MCF 10A (cell line): ENCODE measurements around the gene VPS37C. TPM values are rescaled to one million over a fixed set of nuclear protein-coding genes. Genes with fewer than 3 reads are reported as not detected.

Source experiments
- BruUV-seq: library from RNA; stranded (reverse); fragments of 400-500 nt; replicated peaks from 2 replicates; lab custom pipeline; 2021; lab: Mats Ljungman, UMichigan
- CTCF ChIA-PET: fragments of 300-600 bp; sonication (Branson Sonifier 250); formaldehyde crosslinking; extraction: SDS; loops from one replicate; lab custom pipeline; 2021; ENCODE audit warnings: antibody characterized with exemption, inconsistent platforms; lab: Yijun Ruan, JAX
- POLR2A ChIA-PET: fragments of 300-600, 350-650 bp; sonication (Branson Sonifier 250); formaldehyde crosslinking; extraction: SDS; loops from one replicate; lab custom pipeline; 2020; ENCODE audit warnings: antibody characterized with exemption, inconsistent platforms; lab: Yijun Ruan, JAX
- DNase-seq: peaks from one replicate; pipeline ENCODE4 v3.0.0-alpha.2; 2018; ENCODE audit not compliant: unreplicated experiment
- H3K27ac Mint-ChIP-seq: one replicate; pipeline ENCODE4 v1.8.0; 2022; ENCODE audit warnings: mild to moderate bottlenecking, low read depth, mixed read lengths; ENCODE audit not compliant: unreplicated experiment
- H3K27me3 Mint-ChIP-seq: one replicate; pipeline ENCODE4 v1.8.0; 2022; ENCODE audit warnings: mixed read lengths; ENCODE audit not compliant: insufficient read depth, unreplicated experiment
- H3K36me3 Mint-ChIP-seq: one replicate; pipeline ENCODE4 v1.8.0; 2022; ENCODE audit warnings: mild to moderate bottlenecking, moderate library complexity, mixed read lengths; ENCODE audit not compliant: insufficient read depth, unreplicated experiment
- H3K4me1 Mint-ChIP-seq: one replicate; pipeline ENCODE4 v1.8.0; 2022; ENCODE audit warnings: mixed read lengths; ENCODE audit not compliant: insufficient read depth, unreplicated experiment
- H3K4me3 Mint-ChIP-seq: one replicate; pipeline ENCODE4 v1.8.0; 2022; ENCODE audit warnings: mild to moderate bottlenecking, moderate library complexity, mixed read lengths; ENCODE audit not compliant: unreplicated experiment
- H3K9me3 Mint-ChIP-seq: one replicate; pipeline ENCODE4 v1.8.0; 2022; ENCODE audit warnings: mixed read lengths; ENCODE audit not compliant: unreplicated experiment
- intact Hi-C: fragments of 100-400 bp; cut with micrococcal nuclease; formaldehyde crosslinking; loops from 2 replicates; pipeline ENCODE4 v1.14.1; 2022
- total RNA-seq: library from RNA; stranded (reverse); gene quantifications from 2 replicates; pipeline ENCODE4 v1.2.3, GENCODE V29; 2022
- TF ChIP-seq, protein P1 (sequence below): fragments of 200-600 bp; IDR thresholded peaks from one replicate; pipeline ENCODE4 v1.8.0; 2022; ENCODE audit warnings: antibody characterized with exemption, mild to moderate bottlenecking; ENCODE audit not compliant: unreplicated experiment

The VPS37C gene
- total RNA-seq, 1 experiment from 2014 or later: 23.3 TPM

DNA sequence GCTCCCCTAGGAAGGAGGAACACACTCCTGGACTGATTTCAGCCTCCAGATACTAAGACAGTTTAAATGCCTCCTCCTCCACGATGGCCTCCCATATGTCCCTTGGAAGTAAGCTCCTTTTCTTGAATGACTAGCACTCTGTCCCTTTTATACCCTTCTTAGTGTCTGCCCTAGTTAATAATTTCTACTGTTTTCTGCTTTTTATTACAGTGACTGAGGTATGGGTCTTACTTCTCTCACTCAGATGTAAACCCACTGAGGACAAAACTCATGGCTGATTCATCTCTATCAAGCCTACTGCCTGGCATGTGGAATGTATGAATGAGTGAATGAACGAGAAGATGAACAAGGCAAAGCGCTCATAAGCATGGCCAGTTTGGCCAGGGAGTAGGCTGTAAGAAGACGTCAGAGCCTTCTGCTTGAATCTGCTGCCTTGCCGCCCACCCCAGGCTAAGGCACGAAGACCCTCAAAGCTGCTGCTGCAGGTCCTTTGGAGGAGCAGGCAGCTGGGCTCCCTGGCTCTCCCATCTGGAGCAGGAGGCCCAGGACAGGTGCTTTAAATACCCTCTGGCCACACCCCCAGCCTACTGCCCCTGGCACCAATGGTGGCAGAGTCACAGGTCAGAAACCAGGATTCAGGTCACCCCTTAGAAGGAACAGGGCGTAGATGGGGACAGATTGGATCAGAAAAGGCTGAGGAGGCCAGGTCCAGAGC, 33.9 kb upstream of the VPS37C start:
- no peaks in the 10 kb centered on the region for H3K4me1 Mint-ChIP-seq
- ChIA-PET CTCF (interaction anchor here (1.3 to 1.4 kb wide), 2 partner anchors 8 to 364 kb away, joined by 4 to 10 read pairs; no protein-coding TSS in a partner anchor), POLR2A (no interaction called here)
- no peaks in the 10 kb centered on the region for H3K9me3 Mint-ChIP-seq
- no peak overlapping the region for H3K27ac Mint-ChIP-seq
- intact Hi-C loops: no loop called here
- no TSS peak for BruUV-seq
- H3K36me3 Mint-ChIP-seq: no peaks in the 10 kb centered on the region
- H3K4me3 Mint-ChIP-seq: no peak overlapping the region
- peaks cover 44% of the 10 kb centered on the region for H3K27me3 Mint-ChIP-seq
- DNase-seq: no peak
- TF ChIP-seq, protein P1, sequence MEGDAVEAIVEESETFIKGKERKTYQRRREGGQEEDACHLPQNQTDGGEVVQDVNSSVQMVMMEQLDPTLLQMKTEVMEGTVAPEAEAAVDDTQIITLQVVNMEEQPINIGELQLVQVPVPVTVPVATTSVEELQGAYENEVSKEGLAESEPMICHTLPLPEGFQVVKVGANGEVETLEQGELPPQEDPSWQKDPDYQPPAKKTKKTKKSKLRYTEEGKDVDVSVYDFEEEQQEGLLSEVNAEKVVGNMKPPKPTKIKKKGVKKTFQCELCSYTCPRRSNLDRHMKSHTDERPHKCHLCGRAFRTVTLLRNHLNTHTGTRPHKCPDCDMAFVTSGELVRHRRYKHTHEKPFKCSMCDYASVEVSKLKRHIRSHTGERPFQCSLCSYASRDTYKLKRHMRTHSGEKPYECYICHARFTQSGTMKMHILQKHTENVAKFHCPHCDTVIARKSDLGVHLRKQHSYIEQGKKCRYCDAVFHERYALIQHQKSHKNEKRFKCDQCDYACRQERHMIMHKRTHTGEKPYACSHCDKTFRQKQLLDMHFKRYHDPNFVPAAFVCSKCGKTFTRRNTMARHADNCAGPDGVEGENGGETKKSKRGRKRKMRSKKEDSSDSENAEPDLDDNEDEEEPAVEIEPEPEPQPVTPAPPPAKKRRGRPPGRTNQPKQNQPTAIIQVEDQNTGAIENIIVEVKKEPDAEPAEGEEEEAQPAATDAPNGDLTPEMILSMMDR: no peak

DNA sequence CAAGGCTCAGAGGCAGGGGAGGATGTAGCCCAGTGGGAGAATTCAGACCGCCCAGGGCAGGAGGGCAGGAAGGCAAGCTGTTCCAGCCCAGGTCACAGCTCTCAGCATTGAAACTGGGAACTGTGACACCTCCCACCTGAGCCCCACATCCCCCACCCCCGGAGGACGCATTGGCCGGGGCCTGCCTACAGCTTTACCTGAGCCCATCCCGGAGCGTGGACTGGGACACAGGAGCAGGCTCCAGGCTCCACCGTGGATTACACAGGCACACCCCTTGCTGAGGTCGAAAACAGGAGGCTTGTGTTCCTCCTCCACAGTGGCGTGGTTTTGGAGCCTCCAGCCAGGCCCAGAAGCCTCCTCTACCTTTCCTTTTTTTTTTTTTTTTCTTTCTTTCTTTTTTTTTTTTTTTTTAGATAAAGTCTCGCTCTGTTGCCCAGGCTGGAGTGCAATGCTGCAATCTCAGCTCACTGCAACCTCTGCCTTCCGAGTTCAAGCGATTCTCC, 33.0 kb upstream of the VPS37C start:
- Mint-ChIP-seq H3K27me3 (peaks cover 43% of the 10 kb centered on the region), H3K4me1 (no peaks in the 10 kb centered on the region), H3K4me3 (no peak overlapping the region), H3K36me3 (no peaks in the 10 kb centered on the region), H3K9me3 (no peaks in the 10 kb centered on the region), H3K27ac (no peak overlapping the region)
- ChIA-PET CTCF (no interaction called here), POLR2A (no interaction called here)
- TF ChIP-seq, protein P1: no peak
- no TSS peak for BruUV-seq
- intact Hi-C loops: no loop called here
- DNase-seq: no peak

DNA sequence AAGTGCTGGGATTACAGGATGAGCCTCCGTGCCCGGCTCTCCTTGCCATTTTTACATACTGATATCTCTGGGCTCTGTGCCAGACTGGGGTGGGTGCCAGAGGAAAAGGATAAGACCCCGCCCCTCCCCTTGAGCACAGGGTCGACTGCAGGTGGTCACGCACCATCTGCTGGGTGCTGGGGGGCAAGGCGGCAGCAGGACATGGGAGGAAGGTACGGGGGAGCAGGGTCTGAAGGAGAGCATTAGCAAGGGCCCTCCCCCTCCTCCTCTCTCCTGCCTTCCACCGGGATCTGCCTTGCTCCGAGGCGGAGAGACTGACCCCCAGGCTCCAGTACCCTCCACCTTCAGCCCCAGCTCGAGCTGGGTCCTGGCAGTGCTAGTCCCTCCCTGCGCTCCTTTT, 32.4 kb upstream of the VPS37C start:
- intact Hi-C loops: no loop called here
- ChIA-PET CTCF (no interaction called here), POLR2A (no interaction called here)
- no peaks in the 10 kb centered on the region for H3K36me3 Mint-ChIP-seq
- H3K4me1 Mint-ChIP-seq: no peaks in the 10 kb centered on the region
- no peak for DNase-seq
- peaks cover 43% of the 10 kb centered on the region for H3K27me3 Mint-ChIP-seq
- TF ChIP-seq, protein P1: no peak
- no peak overlapping the region for H3K27ac Mint-ChIP-seq
- H3K9me3 Mint-ChIP-seq: no peaks in the 10 kb centered on the region
- BruUV-seq: no TSS peak
- H3K4me3 Mint-ChIP-seq: no peak overlapping the region

DNA sequence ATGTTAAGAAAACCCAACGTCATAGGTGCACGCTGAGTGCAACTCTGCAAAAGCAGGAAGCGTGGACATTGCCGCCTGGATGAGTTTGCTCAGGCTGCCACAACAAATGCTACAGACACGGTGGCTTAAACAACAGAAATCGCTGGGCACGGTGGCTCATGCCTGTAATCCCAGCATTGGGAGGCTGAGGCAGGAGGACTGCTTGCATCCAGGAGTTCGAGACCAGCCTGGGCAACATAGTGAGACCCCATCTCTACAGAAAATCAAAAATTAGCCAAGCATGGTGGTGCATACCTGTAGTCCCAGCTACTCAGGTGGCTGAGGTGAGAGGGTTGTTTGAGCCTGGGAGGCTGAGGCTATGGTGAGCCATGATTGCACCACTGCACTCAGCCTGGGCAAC, 28.7 kb upstream of the VPS37C start:
- Mint-ChIP-seq H3K9me3 (no peaks in the 10 kb centered on the region), H3K4me1 (no peaks in the 10 kb centered on the region), H3K4me3 (no peak overlapping the region), H3K27ac (no peak overlapping the region), H3K36me3 (no peaks in the 10 kb centered on the region), H3K27me3 (peaks cover 15% of the 10 kb centered on the region)
- ChIA-PET CTCF (interaction anchor here (0.6 to 2.1 kb wide), 3 partner anchors 16 to 353 kb away, joined by 3 to 11 read pairs (median 6); no protein-coding TSS in a partner anchor), POLR2A (no interaction called here)
- TF ChIP-seq, protein P1: no peak
- DNase-seq: no peak
- BruUV-seq: no TSS peak
- intact Hi-C loops: no loop called here
